Stimulated activated CD4-positive, alpha-beta T cell treated with anti-CD3 and anti-CD28 coated beads, Interleukin-1b, Interleukin-23, amount 100 ng/mL, for 1 hour (primary cell): ENCODE results near the gene POLR3A.

Experiments used
- DNase-seq, 2 donors: peaks; one replicate each; pipeline ENCODE4 v3.0.0-alpha.2; 2020; ENCODE audit warnings: low read depth in 2 of 2

Gene POLR3A

GRCh38 chr10:78046711-78047269 lies 17.5 kb upstream of the POLR3A start:
- DNase-seq = no peak

GRCh38 chr10:78045856-78046255 lies 16.5 kb upstream of the POLR3A start:
- DNase-seq = no peak

- DNase-seq = no peak
These were observed 15.9 kb upstream of the POLR3A start for GRCh38 chr10:78045237-78045636.

- no peak for DNase-seq
These were observed 15.4 kb upstream of the POLR3A start for GRCh38 chr10:78044699-78045098.

- DNase-seq = no peak
These were observed 14.9 kb upstream of the POLR3A start for GRCh38 chr10:78044179-78044578.

GRCh38 chr10:78042752-78043104 lies 13.4 kb upstream of the POLR3A start:
- DNase-seq = no peak

GRCh38 chr10:78042058-78042751 lies 12.9 kb upstream of the POLR3A start:
- no peak for DNase-seq

GRCh38 chr10:78041170-78042057 lies 12.1 kb upstream of the POLR3A start:
- DNase-seq = no peak

GRCh38 chr10:78039743-78040142 lies 10.4 kb upstream of the POLR3A start:
- DNase-seq = no peak

- no peak for DNase-seq
These were observed 9.7 kb upstream of the POLR3A start for GRCh38 chr10:78038791-78039547.

- no peak for DNase-seq
These were observed 8.8 kb upstream of the POLR3A start for GRCh38 chr10:78038105-78038504.

GRCh38 chr10:78035933-78036583 lies 6.7 kb upstream of the POLR3A start:
- no peak for DNase-seq

GRCh38 chr10:78035437-78035836 lies 6.1 kb upstream of the POLR3A start:
- DNase-seq = no peak

- no peak for DNase-seq
These were observed 5.7 kb upstream of the POLR3A start for GRCh38 chr10:78035025-78035424.

GRCh38 chr10:78033637-78034470 lies 4.5 kb upstream of the POLR3A start, which contains the start of gene RPS24:
TSS of gene RPS24 (plus strand) at chr10:78033863. CDS start at chr10:78033902, 39 bp downstream.
- peak; percentile 87 to 89 for DNase-seq

GRCh38 chr10:78033387-78033636 lies 4.0 kb upstream of the POLR3A start:
- no peak for DNase-seq

GRCh38 chr10:78028438-78029268 lies 662 bp downstream of the POLR3A start:
- DNase-seq = no peak

GRCh38 chr10:78025685-78026364 lies 3.5 kb downstream of the POLR3A start:
- no peak for DNase-seq

GRCh38 chr10:78023741-78024140 lies 5.6 kb downstream of the POLR3A start:
- no peak for DNase-seq
